H9 (cell line): ENCODE data around the gene COPS8. TPM values are rescaled to one million over a fixed set of nuclear protein-coding genes. Genes with fewer than 3 reads are reported as not detected.

ENCODE experiments used
- DNase-seq: peaks from one replicate; pipeline ENCODE4 v3.0.0-alpha.2; 2017
- H2AFZ ChIP-seq: one replicate; pipeline ENCODE4 v1.6.1; 2013; ENCODE audit warnings: mild to moderate bottlenecking, low read length, control low read depth, moderate library complexity
- H2AK5ac ChIP-seq: 2 replicates; pipeline ENCODE4 v1.6.1; 2013; ENCODE audit warnings: low read length, control low read depth, mixed read lengths; ENCODE audit not compliant: insufficient read length
- H2BK120ac ChIP-seq: one replicate; pipeline ENCODE4 v1.6.1; 2013; ENCODE audit warnings: low read depth, mild to moderate bottlenecking, low read length, control low read depth, inconsistent platforms; ENCODE audit not compliant: poor library complexity, severe bottlenecking
- H2BK12ac ChIP-seq: 2 replicates; pipeline ENCODE4 v1.6.1; 2013; ENCODE audit warnings: low read length, control low read depth, mixed read lengths, low read depth; ENCODE audit not compliant: insufficient read length
- H2BK15ac ChIP-seq: 2 replicates; pipeline ENCODE4 v1.6.1; 2013; ENCODE audit warnings: low read depth, low read length, control low read depth
- H2BK20ac ChIP-seq: one replicate; pipeline ENCODE4 v1.6.1; 2013; ENCODE audit warnings: low read depth, mild to moderate bottlenecking, low read length, control low read depth, inconsistent platforms; ENCODE audit not compliant: poor library complexity, severe bottlenecking
- H2BK5ac ChIP-seq: 2 replicates; pipeline ENCODE4 v1.6.1; 2013; ENCODE audit warnings: low read length, control low read depth, mixed read lengths; ENCODE audit not compliant: insufficient read length
- H3K14ac ChIP-seq: 2 replicates; pipeline ENCODE4 v1.6.1; 2013; ENCODE audit warnings: low read length, control low read depth; ENCODE audit not compliant: insufficient read depth
- H3K18ac ChIP-seq: 2 replicates; pipeline ENCODE4 v1.6.1; 2013; ENCODE audit warnings: low read depth, mild to moderate bottlenecking, mixed read lengths, low read length, control low read depth; ENCODE audit not compliant: insufficient read length
- H3K23ac ChIP-seq: 2 replicates; pipeline ENCODE4 v1.6.1; 2013; ENCODE audit warnings: low read length, control low read depth, mixed read lengths, low read depth; ENCODE audit not compliant: insufficient read length
- H3K23me2 ChIP-seq: 2 replicates; pipeline ENCODE4 v1.6.1; 2013; ENCODE audit warnings: low read depth, mild to moderate bottlenecking, mixed read lengths, low read length, control low read depth; ENCODE audit not compliant: insufficient read length, poor library complexity, severe bottlenecking
- H3K27ac ChIP-seq: 2 replicates; pipeline ENCODE4 v1.5.1; 2013; ENCODE audit warnings: low read length, control low read depth, mixed read lengths, low read depth; ENCODE audit not compliant: insufficient read length
- H3K27me3 ChIP-seq: 2 replicates; pipeline ENCODE4 v1.6.1; 2013; ENCODE audit warnings: low read length, control low read depth, inconsistent platforms; ENCODE audit not compliant: insufficient read depth
- H3K4ac ChIP-seq: 2 replicates; pipeline ENCODE4 v1.6.1; 2013; ENCODE audit warnings: low read depth, mild to moderate bottlenecking, control low read depth, inconsistent platforms, low read length, moderate library complexity
- H3K4me1 ChIP-seq: 2 replicates; pipeline ENCODE4 v1.6.1; 2013; ENCODE audit warnings: low read length, control low read depth, inconsistent platforms; ENCODE audit not compliant: insufficient read depth
- H3K4me2 ChIP-seq: 2 replicates; pipeline ENCODE4 v1.6.1; 2013; ENCODE audit warnings: low read length, control low read depth, mixed read lengths; ENCODE audit not compliant: insufficient read length, insufficient read depth
- H3K56ac ChIP-seq: 2 replicates; pipeline ENCODE4 v1.6.1; 2013; ENCODE audit warnings: low read depth, mild to moderate bottlenecking, mixed read lengths, low read length, control low read depth; ENCODE audit not compliant: insufficient read length
- H3K79me1 ChIP-seq: 2 replicates; pipeline ENCODE4 v1.6.1; 2013; ENCODE audit warnings: low read depth, mild to moderate bottlenecking, moderate library complexity, low read length, control low read depth, inconsistent platforms; ENCODE audit not compliant: insufficient read depth, poor library complexity, severe bottlenecking
- H3K79me2 ChIP-seq: 2 replicates; pipeline ENCODE4 v1.6.1; 2013; ENCODE audit warnings: low read length, control low read depth, inconsistent platforms; ENCODE audit not compliant: insufficient read depth
- H3K9ac ChIP-seq: 2 replicates; pipeline ENCODE4 v1.6.1; 2013; ENCODE audit warnings: low read length, control low read depth, mixed read lengths; ENCODE audit not compliant: insufficient read length; ENCODE audit errors: extremely low read depth
- H3K9me3 ChIP-seq: one replicate; pipeline ENCODE4 v1.6.1; 2013; ENCODE audit warnings: low read depth, low read length, inconsistent platforms; ENCODE audit not compliant: control insufficient read depth
- H3T11ph ChIP-seq: one replicate; pipeline ENCODE4 v1.6.1; 2013; ENCODE audit warnings: mild to moderate bottlenecking, low read length, control low read depth, inconsistent platforms
- H4K20me1 ChIP-seq: one replicate; pipeline ENCODE4 v1.6.1; 2013; ENCODE audit not compliant: control insufficient read depth, insufficient read length, insufficient read depth
- H4K5ac ChIP-seq: 2 replicates; pipeline ENCODE4 v1.6.1; 2013; ENCODE audit warnings: low read depth, mild to moderate bottlenecking, mixed read lengths, low read length, control low read depth; ENCODE audit not compliant: insufficient read length
- H4K8ac ChIP-seq: replicated peaks from 2 replicates; pipeline ENCODE4 v1.6.1; 2013; ENCODE audit warnings: low read length, control low read depth, mixed read lengths, low read depth; ENCODE audit not compliant: insufficient read length
- H4K91ac ChIP-seq: 2 replicates; pipeline ENCODE4 v1.6.1; 2013; ENCODE audit warnings: low read depth, mild to moderate bottlenecking, moderate library complexity, mixed read lengths, low read length, control low read depth; ENCODE audit not compliant: insufficient read length
- H3K27ac Mint-ChIP-seq, 3 experiments: 2 replicates in 2 of 3; 3 replicates in 1 of 3; pipeline ENCODE4 v1.8.0; 2020 to 2021; ENCODE audit warnings: mixed read lengths in 3 of 3, mild to moderate bottlenecking in 1 of 3, moderate library complexity in 1 of 3
- H3K27me3 Mint-ChIP-seq: 2 replicates; pipeline ENCODE4 v1.8.0; 2021; ENCODE audit warnings: low read depth, mild to moderate bottlenecking, moderate library complexity, mixed read lengths
- H3K36me3 Mint-ChIP-seq, 3 experiments: 2 replicates in 2 of 3; 3 replicates in 1 of 3; pipeline ENCODE4 v1.8.0; 2020 to 2021; ENCODE audit warnings: low read depth in 3 of 3, mixed read lengths in 3 of 3; ENCODE audit not compliant: insufficient read depth in 1 of 3
- H3K4me1 Mint-ChIP-seq, 2 experiments: 2 replicates each; pipeline ENCODE4 v1.8.0; 2020; ENCODE audit warnings: mixed read lengths in 2 of 2
- H3K4me3 Mint-ChIP-seq, 2 experiments: 2 replicates in 1 of 2; 3 replicates in 1 of 2; pipeline ENCODE4 v1.8.0; 2020 to 2021; ENCODE audit warnings: mild to moderate bottlenecking in 2 of 2, mixed read lengths in 2 of 2, moderate library complexity in 1 of 2
- H3K9me3 Mint-ChIP-seq, 2 experiments: 2 replicates in 1 of 2; 3 replicates in 1 of 2; pipeline ENCODE4 v1.8.0; 2020; ENCODE audit warnings: mild to moderate bottlenecking in 2 of 2, mixed read lengths in 2 of 2, moderate library complexity in 1 of 2
- WGBS: extraction: QIAGEN DNeasy Blood & Tissue Kit; methylation state at CpG from one replicate; pipeline ENCODE4 v1.1.7; 2013; ENCODE audit warnings: missing lambda C conversion rate, low lambda C conversion rate, mixed read lengths; ENCODE audit not compliant: insufficient read length; ENCODE audit errors: extremely low coverage; 5-methylcytosine and 5-hydroxymethylcytosine counted together
- total RNA-seq: library from RNA; stranded (reverse); gene quantifications from 2 replicates; pipeline ENCODE4 v1.2.1, GENCODE V29; 2021
- TF ChIP-seq, protein P1 (sequence below): fragments of 200-600 bp; sonication (generic); conservative IDR thresholded peaks from 3 replicates; pipeline ENCODE4 v1.8.0; 2021; ENCODE audit warnings: antibody characterized with exemption, mild to moderate bottlenecking

The COPS8 gene
- total RNA-seq, 1 experiment from 2014 or later, result 65.2 TPM

DNA sequence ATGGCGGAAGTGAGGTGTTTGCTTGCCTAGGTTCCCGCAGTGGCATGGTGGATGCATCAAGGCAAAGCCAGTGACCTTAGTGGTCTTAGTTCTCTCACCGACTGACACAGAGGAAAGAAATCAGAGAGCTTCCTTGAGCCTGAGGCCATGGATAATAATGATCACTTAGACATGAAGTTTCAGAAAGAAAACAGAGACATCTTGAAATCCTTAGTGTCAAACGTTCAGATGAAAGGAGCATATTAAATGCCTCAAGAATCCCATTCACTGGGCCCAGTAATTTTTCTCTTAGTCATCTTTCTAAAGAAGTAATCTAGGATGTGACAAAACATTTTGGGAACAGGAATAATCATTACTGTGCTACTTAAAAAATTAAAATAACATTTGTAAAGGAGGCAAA, 35.2 kb downstream of the COPS8 start:
- no peak overlapping the region for H3K4me2 ChIP-seq
- H3K23ac ChIP-seq, result no peak overlapping the region
- TF ChIP-seq, protein P1, sequence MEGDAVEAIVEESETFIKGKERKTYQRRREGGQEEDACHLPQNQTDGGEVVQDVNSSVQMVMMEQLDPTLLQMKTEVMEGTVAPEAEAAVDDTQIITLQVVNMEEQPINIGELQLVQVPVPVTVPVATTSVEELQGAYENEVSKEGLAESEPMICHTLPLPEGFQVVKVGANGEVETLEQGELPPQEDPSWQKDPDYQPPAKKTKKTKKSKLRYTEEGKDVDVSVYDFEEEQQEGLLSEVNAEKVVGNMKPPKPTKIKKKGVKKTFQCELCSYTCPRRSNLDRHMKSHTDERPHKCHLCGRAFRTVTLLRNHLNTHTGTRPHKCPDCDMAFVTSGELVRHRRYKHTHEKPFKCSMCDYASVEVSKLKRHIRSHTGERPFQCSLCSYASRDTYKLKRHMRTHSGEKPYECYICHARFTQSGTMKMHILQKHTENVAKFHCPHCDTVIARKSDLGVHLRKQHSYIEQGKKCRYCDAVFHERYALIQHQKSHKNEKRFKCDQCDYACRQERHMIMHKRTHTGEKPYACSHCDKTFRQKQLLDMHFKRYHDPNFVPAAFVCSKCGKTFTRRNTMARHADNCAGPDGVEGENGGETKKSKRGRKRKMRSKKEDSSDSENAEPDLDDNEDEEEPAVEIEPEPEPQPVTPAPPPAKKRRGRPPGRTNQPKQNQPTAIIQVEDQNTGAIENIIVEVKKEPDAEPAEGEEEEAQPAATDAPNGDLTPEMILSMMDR, result no peak
- H3K4ac ChIP-seq, result no peak overlapping the region
- Mint-ChIP-seq H3K36me3 (no peaks in the 10 kb centered on the region; a peak in 1 of 7 replicates), H3K27me3 (peaks cover 16% of the 10 kb centered on the region), H3K4me1 (no peaks in the 10 kb centered on the region), H3K27ac (no peak overlapping the region), H3K4me3 (no peak overlapping the region), H3K9me3 (peaks cover 10 to 11% of the 10 kb centered on the region in 2 experiments; a peak in 4 of 5 replicates)
- no CpG with 5 or more reads among the region's 4 CpGs for WGBS
- no peak overlapping the region for H3K14ac ChIP-seq
- no peak overlapping the region for H4K5ac ChIP-seq
- no peak overlapping the region for H3K27ac ChIP-seq
- H3K4me1 ChIP-seq, result no peaks in the 10 kb centered on the region
- no peaks in the 10 kb centered on the region for H3K27me3 ChIP-seq
- H2AK5ac ChIP-seq, result no peak overlapping the region
- no peak overlapping the region for H2BK12ac ChIP-seq
- no peak overlapping the region for H2BK120ac ChIP-seq
- no peaks in the 10 kb centered on the region for H3K79me2 ChIP-seq
- H3K9ac ChIP-seq, result no peak overlapping the region
- H3K18ac ChIP-seq, result no peak overlapping the region
- H4K91ac ChIP-seq, result no peak overlapping the region
- H2BK5ac ChIP-seq, result no peak overlapping the region
- no peaks in the 10 kb centered on the region for H4K20me1 ChIP-seq
- H3K56ac ChIP-seq, result no peak overlapping the region
- no peaks in the 10 kb centered on the region for H3K23me2 ChIP-seq
- no peak overlapping the region for H2BK20ac ChIP-seq
- no peak for DNase-seq
- no peaks in the 10 kb centered on the region for H3K9me3 ChIP-seq
- no peaks in the 10 kb centered on the region for H3K79me1 ChIP-seq
- H2AFZ ChIP-seq, result no peak overlapping the region
- H3T11ph ChIP-seq, result no peak overlapping the region
- no peak overlapping the region for H2BK15ac ChIP-seq
- no peak overlapping the region for H4K8ac ChIP-seq
